ENCODE data around the gene CNN1.

DNA sequence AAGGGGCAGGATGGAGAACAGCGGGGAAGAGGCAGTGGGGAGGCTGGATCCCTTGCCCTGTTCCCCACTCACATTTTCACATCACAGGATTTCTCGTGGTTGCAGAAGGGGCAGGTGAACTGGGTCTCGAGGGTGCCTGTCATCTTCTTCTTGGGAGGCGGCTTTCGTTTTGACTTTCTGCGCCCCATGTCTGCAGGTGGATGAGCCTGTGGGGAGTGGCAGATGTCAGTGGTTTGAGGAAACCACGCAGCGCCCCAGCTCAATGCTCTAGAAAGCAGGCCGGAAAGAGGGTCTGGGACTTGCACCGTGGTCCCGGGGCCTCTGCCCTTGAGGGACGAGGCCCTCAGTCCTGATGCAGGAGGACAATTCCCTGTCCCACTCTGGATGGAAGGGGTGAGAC lies 15.5 kb downstream of the CNN1 start:
- TF ChIP-seq TAF1 (IDR thresholded peaks at IDR 0.05; ENCODE audit: borderline replicate concordance, insufficient read depth, low read length) (no peak), POLR2AphosphoS5 (IDR thresholded peaks at IDR 0.05; ENCODE audit: low read depth, low read length) (no peak), SIN3A (IDR thresholded peaks at IDR 0.05; ENCODE audit: borderline replicate concordance, insufficient read depth, low read length) (no peak), FOXP2 (optimal IDR thresholded peaks at IDR 0.05; ENCODE audit: borderline replicate concordance, extremely low read depth, extremely low read length, insufficient read depth) (no peak)
- TF ChIP-seq, protein P1, sequence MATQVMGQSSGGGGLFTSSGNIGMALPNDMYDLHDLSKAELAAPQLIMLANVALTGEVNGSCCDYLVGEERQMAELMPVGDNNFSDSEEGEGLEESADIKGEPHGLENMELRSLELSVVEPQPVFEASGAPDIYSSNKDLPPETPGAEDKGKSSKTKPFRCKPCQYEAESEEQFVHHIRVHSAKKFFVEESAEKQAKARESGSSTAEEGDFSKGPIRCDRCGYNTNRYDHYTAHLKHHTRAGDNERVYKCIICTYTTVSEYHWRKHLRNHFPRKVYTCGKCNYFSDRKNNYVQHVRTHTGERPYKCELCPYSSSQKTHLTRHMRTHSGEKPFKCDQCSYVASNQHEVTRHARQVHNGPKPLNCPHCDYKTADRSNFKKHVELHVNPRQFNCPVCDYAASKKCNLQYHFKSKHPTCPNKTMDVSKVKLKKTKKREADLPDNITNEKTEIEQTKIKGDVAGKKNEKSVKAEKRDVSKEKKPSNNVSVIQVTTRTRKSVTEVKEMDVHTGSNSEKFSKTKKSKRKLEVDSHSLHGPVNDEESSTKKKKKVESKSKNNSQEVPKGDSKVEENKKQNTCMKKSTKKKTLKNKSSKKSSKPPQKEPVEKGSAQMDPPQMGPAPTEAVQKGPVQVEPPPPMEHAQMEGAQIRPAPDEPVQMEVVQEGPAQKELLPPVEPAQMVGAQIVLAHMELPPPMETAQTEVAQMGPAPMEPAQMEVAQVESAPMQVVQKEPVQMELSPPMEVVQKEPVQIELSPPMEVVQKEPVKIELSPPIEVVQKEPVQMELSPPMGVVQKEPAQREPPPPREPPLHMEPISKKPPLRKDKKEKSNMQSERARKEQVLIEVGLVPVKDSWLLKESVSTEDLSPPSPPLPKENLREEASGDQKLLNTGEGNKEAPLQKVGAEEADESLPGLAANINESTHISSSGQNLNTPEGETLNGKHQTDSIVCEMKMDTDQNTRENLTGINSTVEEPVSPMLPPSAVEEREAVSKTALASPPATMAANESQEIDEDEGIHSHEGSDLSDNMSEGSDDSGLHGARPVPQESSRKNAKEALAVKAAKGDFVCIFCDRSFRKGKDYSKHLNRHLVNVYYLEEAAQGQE (IDR thresholded peaks at IDR 0.05; ENCODE audit: insufficient read depth in 1 of 2, low read depth in 2 of 2, low read length in 2 of 2) = no peak

Measured in PFSK-1 (cell line).